Activated CD4-positive, alpha-beta T cell treated with anti-CD3 and anti-CD28 coated beads, Interleukin-2, amount 10 ng/mL, durations not matched to agents 24 days and 14 days (primary cell): Measurements from ENCODE around the gene KCNJ9. TPM values are rescaled to one million over a fixed set of nuclear protein-coding genes. Genes with fewer than 3 reads are reported as not detected.

Source experiments
- DNase-seq: peaks from one replicate; pipeline ENCODE4 v3.0.0; 2022
- H3K27ac Mint-ChIP-seq: one replicate; pipeline ENCODE4 v1.8.0; 2022; ENCODE audit warnings: mild to moderate bottlenecking, mixed read lengths
- H3K27me3 Mint-ChIP-seq: one replicate; pipeline ENCODE4 v1.8.0; 2022; ENCODE audit warnings: mixed read lengths
- H3K36me3 Mint-ChIP-seq: one replicate; pipeline ENCODE4 v1.8.0; 2022; ENCODE audit warnings: low read depth, mild to moderate bottlenecking, mixed read lengths
- H3K4me1 Mint-ChIP-seq: one replicate; pipeline ENCODE4 v1.8.0; 2021; ENCODE audit warnings: mixed read lengths
- H3K4me3 Mint-ChIP-seq: one replicate; pipeline ENCODE4 v1.8.0; 2022; ENCODE audit warnings: mild to moderate bottlenecking, moderate library complexity, mixed read lengths
- H3K9me3 Mint-ChIP-seq: one replicate; pipeline ENCODE4 v1.8.0; 2021; ENCODE audit warnings: mixed read lengths
- intact Hi-C: fragments of 100-400 bp; cut with micrococcal nuclease; formaldehyde crosslinking; loops from one replicate; pipeline ENCODE4 v1.15.1; 2023
- total RNA-seq: library from RNA; stranded (reverse); gene quantifications from 2 replicates; pipeline ENCODE4 v1.2.3, GENCODE V29; 2022

The KCNJ9 gene
- total RNA-seq, 1 donor from 2014 or later: not detected

- no peak for DNase-seq
- H3K27me3 Mint-ChIP-seq: peaks cover 11% of the 10 kb centered on the region
- peaks cover 12% of the 10 kb centered on the region for H3K4me1 Mint-ChIP-seq
- H3K36me3 Mint-ChIP-seq: peaks cover 12% of the 10 kb centered on the region
- H3K4me3 Mint-ChIP-seq: no peak overlapping the region
- intact Hi-C loops: no loop called here
- H3K27ac Mint-ChIP-seq: no peak overlapping the region
- H3K9me3 Mint-ChIP-seq: no peaks in the 10 kb centered on the region
Measured at GRCh38 chr1:160087118-160087662, 5.9 kb downstream of the KCNJ9 start.

- no peak for DNase-seq
- H3K4me3 Mint-ChIP-seq: no peak overlapping the region
- no peaks in the 10 kb centered on the region for H3K27me3 Mint-ChIP-seq
- H3K27ac Mint-ChIP-seq: no peak overlapping the region
- intact Hi-C loops: no loop called here
- peaks cover 14% of the 10 kb centered on the region for H3K36me3 Mint-ChIP-seq
- peaks cover 10% of the 10 kb centered on the region for H3K4me1 Mint-ChIP-seq
- H3K9me3 Mint-ChIP-seq: no peaks in the 10 kb centered on the region
Measured at GRCh38 chr1:160089883-160090282, 8.5 kb downstream of the KCNJ9 start.

- Mint-ChIP-seq H3K4me1 (peaks cover 8% of the 10 kb centered on the region), H3K27me3 (no peaks in the 10 kb centered on the region), H3K4me3 (no peak overlapping the region), H3K36me3 (peaks cover 12% of the 10 kb centered on the region), H3K27ac (no peak overlapping the region), H3K9me3 (no peaks in the 10 kb centered on the region)
- no peak for DNase-seq
- intact Hi-C loops: no loop called here
Measured at GRCh38 chr1:160090760-160091159, 9.4 kb downstream of the KCNJ9 start.

- H3K4me3 Mint-ChIP-seq: no peak overlapping the region
- H3K27ac Mint-ChIP-seq: peak overlapping the region; percentile 34
- H3K9me3 Mint-ChIP-seq: no peaks in the 10 kb centered on the region
- DNase-seq: no peak
- intact Hi-C loops: no loop called here
- peaks cover 9% of the 10 kb centered on the region for H3K36me3 Mint-ChIP-seq
- no peaks in the 10 kb centered on the region for H3K27me3 Mint-ChIP-seq
- H3K4me1 Mint-ChIP-seq: peaks cover 11% of the 10 kb centered on the region
Measured at GRCh38 chr1:160091666-160092223, 10.4 kb downstream of the KCNJ9 start.

- intact Hi-C loops: no loop called here
- H3K36me3 Mint-ChIP-seq: peaks cover 9% of the 10 kb centered on the region
- peaks cover 19% of the 10 kb centered on the region for H3K4me1 Mint-ChIP-seq
- H3K27ac Mint-ChIP-seq: no peak overlapping the region
- H3K4me3 Mint-ChIP-seq: no peak overlapping the region
- H3K27me3 Mint-ChIP-seq: no peaks in the 10 kb centered on the region
- DNase-seq: no peak
- no peaks in the 10 kb centered on the region for H3K9me3 Mint-ChIP-seq
Measured at GRCh38 chr1:160092366-160093068, 11.2 kb downstream of the KCNJ9 start.

GRCh38 chr1:160093069-160093395, 11.7 kb downstream of the KCNJ9 start:
- H3K9me3 Mint-ChIP-seq: no peaks in the 10 kb centered on the region
- peaks cover 9% of the 10 kb centered on the region for H3K36me3 Mint-ChIP-seq
- no peak overlapping the region for H3K4me3 Mint-ChIP-seq
- H3K27me3 Mint-ChIP-seq: no peaks in the 10 kb centered on the region
- no peak for DNase-seq
- intact Hi-C loops: no loop called here
- H3K27ac Mint-ChIP-seq: no peak overlapping the region
- peaks cover 22% of the 10 kb centered on the region for H3K4me1 Mint-ChIP-seq

- Mint-ChIP-seq H3K4me1 (peaks cover 22% of the 10 kb centered on the region), H3K9me3 (no peaks in the 10 kb centered on the region), H3K27ac (no peak overlapping the region), H3K36me3 (peaks cover 7% of the 10 kb centered on the region), H3K4me3 (no peak overlapping the region), H3K27me3 (no peaks in the 10 kb centered on the region)
- intact Hi-C loops: no loop called here
- no peak for DNase-seq
Measured at GRCh38 chr1:160093624-160094290, 12.4 kb downstream of the KCNJ9 start.

- intact Hi-C loops: no loop called here
- peaks cover 26% of the 10 kb centered on the region for H3K4me1 Mint-ChIP-seq
- H3K9me3 Mint-ChIP-seq: no peaks in the 10 kb centered on the region
- peaks cover 7% of the 10 kb centered on the region for H3K36me3 Mint-ChIP-seq
- no peak for DNase-seq
- no peak overlapping the region for H3K27ac Mint-ChIP-seq
- no peaks in the 10 kb centered on the region for H3K27me3 Mint-ChIP-seq
- no peak overlapping the region for H3K4me3 Mint-ChIP-seq
Measured at GRCh38 chr1:160094291-160094625, 12.9 kb downstream of the KCNJ9 start.

GRCh38 chr1:160094806-160095205, 13.5 kb downstream of the KCNJ9 start:
- peaks cover 7% of the 10 kb centered on the region for H3K36me3 Mint-ChIP-seq
- intact Hi-C loops: no loop called here
- H3K4me3 Mint-ChIP-seq: no peak overlapping the region
- peaks cover 31% of the 10 kb centered on the region for H3K4me1 Mint-ChIP-seq
- DNase-seq: no peak
- no peak overlapping the region for H3K27ac Mint-ChIP-seq
- no peaks in the 10 kb centered on the region for H3K27me3 Mint-ChIP-seq
- H3K9me3 Mint-ChIP-seq: no peaks in the 10 kb centered on the region

GRCh38 chr1:160095382-160096105, 14.2 kb downstream of the KCNJ9 start:
- intact Hi-C loops: no loop called here
- H3K27ac Mint-ChIP-seq: no peak overlapping the region
- H3K27me3 Mint-ChIP-seq: no peaks in the 10 kb centered on the region
- no peak for DNase-seq
- peaks cover 31% of the 10 kb centered on the region for H3K4me1 Mint-ChIP-seq
- peaks cover 7% of the 10 kb centered on the region for H3K36me3 Mint-ChIP-seq
- H3K4me3 Mint-ChIP-seq: peak overlapping the region; percentile 21
- no peaks in the 10 kb centered on the region for H3K9me3 Mint-ChIP-seq

- DNase-seq: no peak
- intact Hi-C loops: no loop called here
- peaks cover 3% of the 10 kb centered on the region for H3K36me3 Mint-ChIP-seq
- no peaks in the 10 kb centered on the region for H3K9me3 Mint-ChIP-seq
- H3K4me1 Mint-ChIP-seq: peaks cover 38% of the 10 kb centered on the region
- H3K4me3 Mint-ChIP-seq: peak overlapping the region; percentile 21
- H3K27ac Mint-ChIP-seq: peak overlapping the region; percentile 79
- no peaks in the 10 kb centered on the region for H3K27me3 Mint-ChIP-seq
Measured at GRCh38 chr1:160096274-160097116, 15.2 kb downstream of the KCNJ9 start.

- Mint-ChIP-seq H3K9me3 (no peaks in the 10 kb centered on the region), H3K4me1 (peaks cover 38% of the 10 kb centered on the region), H3K36me3 (peaks cover 2% of the 10 kb centered on the region), H3K27ac (peak overlapping the region; percentile 79), H3K4me3 (peak overlapping the region; percentile 89), H3K27me3 (no peaks in the 10 kb centered on the region)
- intact Hi-C loops: no loop called here
- DNase-seq: peak; percentile 73
Measured at GRCh38 chr1:160097151-160097910, 16.0 kb downstream of the KCNJ9 start.
